Measurements from ENCODE around the gene ERICH4. TPM values are rescaled to one million over a fixed set of nuclear protein-coding genes. Genes with fewer than 3 reads are reported as not detected.

The ERICH4 gene
- total and polyA plus RNA-seq, 8 donors = 0.55 to 1.1 (median 0.79) TPM; not detected in 2

DNA sequence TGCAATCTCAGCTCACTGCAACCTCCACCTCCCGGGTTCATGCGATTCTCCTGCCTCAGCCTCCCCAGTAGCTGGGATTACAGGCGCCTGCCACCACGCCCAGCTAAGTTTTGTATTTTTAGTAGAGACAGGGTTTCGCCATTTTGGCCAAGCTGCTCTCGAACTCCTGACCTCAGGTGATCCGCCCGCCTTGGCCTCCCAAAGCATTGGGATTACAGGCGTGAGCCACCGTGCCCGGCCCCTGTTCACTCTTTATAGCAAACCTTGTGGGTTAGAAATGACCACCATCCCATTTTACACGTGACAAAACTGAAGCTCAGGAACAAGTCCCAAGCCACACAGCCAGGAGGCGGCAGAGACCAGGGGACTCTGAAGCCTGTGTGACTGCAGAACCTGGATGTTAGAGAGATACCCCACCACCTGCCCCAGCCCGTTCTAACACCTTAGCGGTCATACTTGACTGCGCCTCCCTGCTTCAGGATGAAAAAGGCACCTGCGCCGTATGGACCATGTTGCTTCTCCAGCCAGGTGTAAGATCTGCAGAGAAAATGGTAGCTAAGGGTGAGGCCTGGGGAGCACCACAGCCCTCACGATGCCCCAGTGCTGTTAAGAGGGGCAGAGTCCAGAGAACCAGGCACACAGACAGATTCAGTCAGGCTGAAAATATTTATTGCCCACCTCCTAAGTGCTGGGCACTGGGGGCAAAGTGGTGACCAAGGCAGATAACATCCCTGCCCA is 6.9 kb upstream of the ERICH4 start:
- intact Hi-C loops (cut with DNase I) = no loop called here
- Histone ChIP-seq H3K27me3 (no peaks in the 10 kb centered on the region), H3K4me3 (no peak overlapping the region), H3K36me3 (peaks cover 0 to 54% of the 10 kb centered on the region in 2 donors), H3K9me3 (no peaks in the 10 kb centered on the region), H3K27ac (no peak overlapping the region), H3K4me1 (peaks cover 5 to 29% of the 10 kb centered on the region in 2 donors)
- ATAC-seq (no peak), DNase-seq (peak in 2 of 4 donors; percentile 27 to 39)
- TF ChIP-seq, protein P1, sequence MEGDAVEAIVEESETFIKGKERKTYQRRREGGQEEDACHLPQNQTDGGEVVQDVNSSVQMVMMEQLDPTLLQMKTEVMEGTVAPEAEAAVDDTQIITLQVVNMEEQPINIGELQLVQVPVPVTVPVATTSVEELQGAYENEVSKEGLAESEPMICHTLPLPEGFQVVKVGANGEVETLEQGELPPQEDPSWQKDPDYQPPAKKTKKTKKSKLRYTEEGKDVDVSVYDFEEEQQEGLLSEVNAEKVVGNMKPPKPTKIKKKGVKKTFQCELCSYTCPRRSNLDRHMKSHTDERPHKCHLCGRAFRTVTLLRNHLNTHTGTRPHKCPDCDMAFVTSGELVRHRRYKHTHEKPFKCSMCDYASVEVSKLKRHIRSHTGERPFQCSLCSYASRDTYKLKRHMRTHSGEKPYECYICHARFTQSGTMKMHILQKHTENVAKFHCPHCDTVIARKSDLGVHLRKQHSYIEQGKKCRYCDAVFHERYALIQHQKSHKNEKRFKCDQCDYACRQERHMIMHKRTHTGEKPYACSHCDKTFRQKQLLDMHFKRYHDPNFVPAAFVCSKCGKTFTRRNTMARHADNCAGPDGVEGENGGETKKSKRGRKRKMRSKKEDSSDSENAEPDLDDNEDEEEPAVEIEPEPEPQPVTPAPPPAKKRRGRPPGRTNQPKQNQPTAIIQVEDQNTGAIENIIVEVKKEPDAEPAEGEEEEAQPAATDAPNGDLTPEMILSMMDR (IDR thresholded peaks at IDR 0.05) = no peak

DNA sequence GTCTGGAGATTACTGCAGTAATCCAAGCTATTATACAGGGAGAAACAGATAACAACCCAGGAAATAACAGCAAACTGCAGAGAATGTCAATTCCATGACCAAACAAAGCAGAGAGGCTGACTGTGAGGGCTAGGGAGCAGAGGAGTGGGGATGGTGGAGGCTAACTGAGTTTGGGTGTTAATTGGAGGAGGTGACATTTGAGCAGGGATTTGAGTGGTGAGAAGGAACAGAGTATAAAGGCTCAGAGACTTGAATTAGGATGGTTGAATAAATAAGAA is 6.3 kb upstream of the ERICH4 start:
- TF ChIP-seq, protein P1 (IDR thresholded peaks at IDR 0.05) = no peak
- no peaks in the 10 kb centered on the region for H3K9me3 ChIP-seq
- ATAC-seq = no peak
- H3K4me1 ChIP-seq = peaks cover 5 to 27% of the 10 kb centered on the region in 2 donors
- H3K4me3 ChIP-seq = no peak overlapping the region
- intact Hi-C loops (cut with DNase I) = no loop called here
- DNase-seq = no peak
- H3K27me3 ChIP-seq = no peaks in the 10 kb centered on the region
- peaks cover 0 to 48% of the 10 kb centered on the region in 2 donors for H3K36me3 ChIP-seq
- H3K27ac ChIP-seq = no peak overlapping the region

DNA sequence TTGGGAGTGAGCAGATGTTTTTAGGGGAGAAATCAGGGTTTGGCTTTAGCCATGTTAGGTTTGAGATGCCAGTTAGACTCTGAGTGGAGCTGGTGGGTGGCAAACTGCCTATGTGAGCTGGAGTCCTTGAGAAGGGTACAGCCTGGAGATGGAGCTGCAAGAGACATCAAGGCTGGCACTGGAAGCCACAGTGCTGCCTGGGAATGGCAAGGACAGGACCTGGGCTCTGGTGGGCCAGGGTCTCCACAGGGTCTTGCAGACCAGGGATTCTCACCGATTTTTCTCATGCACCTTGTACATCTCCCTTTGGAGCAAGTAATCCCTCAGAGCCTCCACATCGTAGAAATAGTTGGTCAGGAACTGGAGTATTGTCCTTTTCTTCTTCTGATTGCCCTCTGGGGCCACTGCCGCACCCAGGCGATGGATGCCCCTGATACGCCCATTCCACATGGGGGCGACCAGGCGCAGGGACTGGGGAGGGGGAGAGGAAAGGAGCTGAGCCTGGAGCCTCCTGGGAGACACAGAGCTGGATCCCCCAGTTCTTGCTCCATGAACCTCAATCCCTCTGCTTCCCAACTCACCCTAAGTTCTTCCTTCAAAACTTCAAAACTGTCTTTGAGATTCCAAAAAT is 4.9 kb upstream of the ERICH4 start:
- H3K4me1 ChIP-seq = peaks cover 5 to 27% of the 10 kb centered on the region in 2 donors
- H3K27me3 ChIP-seq = no peaks in the 10 kb centered on the region
- no peaks in the 10 kb centered on the region for H3K9me3 ChIP-seq
- intact Hi-C loops (cut with DNase I) = no loop called here
- H3K4me3 ChIP-seq = no peak overlapping the region
- ATAC-seq (no peak), DNase-seq (no peak)
- no peak overlapping the region for H3K27ac ChIP-seq
- H3K36me3 ChIP-seq = peaks cover 0 to 37% of the 10 kb centered on the region in 2 donors
- TF ChIP-seq, protein P1 (IDR thresholded peaks at IDR 0.05) = no peak

DNA sequence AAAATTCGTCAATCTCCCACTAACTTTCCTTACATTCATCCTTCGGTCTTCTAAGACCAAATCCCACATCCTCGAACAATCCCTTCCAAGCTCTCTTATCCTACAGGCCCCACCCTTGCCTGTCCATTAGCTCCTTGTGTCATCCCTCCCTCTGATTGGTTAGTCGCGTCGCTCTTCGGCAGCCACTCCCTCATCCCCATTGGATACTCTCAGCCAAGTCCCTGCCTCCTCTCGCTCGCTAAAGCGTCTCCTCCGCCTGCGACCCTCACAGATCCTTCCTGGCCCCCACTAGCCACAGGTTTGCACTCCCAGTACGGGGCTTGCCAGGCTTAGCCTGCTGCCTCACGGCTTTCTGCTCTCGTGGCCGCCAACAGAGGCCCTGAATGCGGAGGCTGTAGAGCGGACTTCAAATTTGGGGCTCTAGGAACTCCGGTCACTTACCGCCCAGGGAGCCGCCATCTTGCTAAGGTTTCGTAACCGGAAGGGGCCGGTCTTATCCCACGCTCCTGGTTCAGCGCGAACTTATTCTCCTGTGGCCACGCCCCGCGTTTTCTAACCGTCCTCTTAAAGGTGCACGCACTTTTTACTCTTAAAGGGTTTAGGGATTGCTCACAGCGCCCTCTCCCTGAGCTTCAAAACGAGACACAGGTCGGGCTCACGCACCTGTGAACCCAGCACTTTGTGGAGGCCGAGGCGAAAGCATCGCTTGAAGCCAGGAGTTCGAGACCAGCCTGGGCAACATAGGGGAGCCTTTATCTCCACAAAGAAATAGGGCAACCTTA is 3.3 kb upstream of the ERICH4 start, which contains the start of gene DMAC2:
DMAC2 (minus strand) TSS at position 472 of the 782 bp plus-strand sequence; CDS start at position 459, 13 bp downstream.
- Histone ChIP-seq H3K27me3 (no peaks in the 10 kb centered on the region), H3K4me3 (peak within 1 kb of the TSS; percentile 62 to 74), H3K36me3 (peaks cover 0 to 30% of the 10 kb centered on the region in 2 donors), H3K9me3 (no peaks in the 10 kb centered on the region), H3K4me1 (peaks cover 5 to 23% of the 10 kb centered on the region in 2 donors), H3K27ac (peak within 1 kb of the TSS; percentile 93 to 94)
- peak; percentile 97 for ATAC-seq
- TF ChIP-seq, protein P1 (IDR thresholded peaks at IDR 0.05) = peak; percentile 27
- intact Hi-C loops (cut with DNase I) = loop anchor here in 1 of 2 donors (10.0 kb wide), 2 partner anchors 95 to 125 kb away; no protein-coding TSS in a partner anchor
- DNase-seq = peak; percentile 96 to 98 (median 96)

Measured in left lung (tissue), 10 donors.